Measurements from ENCODE around the gene ARFGEF3.

- TF ChIP-seq CTCF (conservative IDR thresholded peaks at IDR 0.05 in 1 of 2, IDR thresholded peaks at IDR 0.05 in 1 of 2; ENCODE audit: low read depth in 1 of 2, low read length in 2 of 2) (no peak), EZH2 (IDR thresholded peaks at IDR 0.05; ENCODE audit: low read length, missing control alignments) (no peak)
Observed at GRCh38 chr6:138225953-138226352, 64.2 kb downstream of the ARFGEF3 start.
